GM12801 (cell line): Measurements from ENCODE around the gene ADGRL3.

Source experiments
- CTCF ChIP-seq: IDR thresholded peaks from one replicate; pipeline ENCODE4 v1.5.1; 2011; ENCODE audit warnings: control low read depth; ENCODE audit not compliant: insufficient read length; ENCODE audit errors: extremely low read depth

ADGRL3 gene

DNA sequence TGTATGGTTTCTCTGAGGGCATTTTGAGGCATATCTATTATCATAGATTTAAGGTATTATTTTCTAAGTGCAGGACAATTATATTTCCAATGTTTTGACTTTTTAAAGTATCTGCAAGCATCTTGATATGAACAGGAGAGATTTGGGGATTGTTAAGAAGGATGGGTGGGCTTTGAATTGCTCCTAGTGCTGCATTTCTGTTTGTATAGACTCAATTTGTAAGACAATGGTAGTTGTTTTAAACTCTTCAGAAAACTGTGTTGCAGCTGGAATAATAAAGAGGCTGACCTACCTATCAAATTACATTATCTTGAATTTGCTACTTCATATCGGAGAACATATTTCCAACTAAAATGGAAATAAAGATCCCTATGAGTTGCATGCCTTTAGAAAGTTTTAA lies 570.3 kb downstream of the ADGRL3 start:
- TF ChIP-seq CTCF: no peak

GRCh38 chr4:61771056-61771455 lies 570.9 kb downstream of the ADGRL3 start:
- TF ChIP-seq CTCF: no peak

GRCh38 chr4:61772126-61772525 lies 572.0 kb downstream of the ADGRL3 start:
- no peak for TF ChIP-seq CTCF

GRCh38 chr4:61773655-61774245 lies 573.6 kb downstream of the ADGRL3 start:
- TF ChIP-seq CTCF: no peak

- TF ChIP-seq CTCF: no peak
Observed at GRCh38 chr4:61782133-61782532, 582.0 kb downstream of the ADGRL3 start.

GRCh38 chr4:61783050-61783449 lies 582.9 kb downstream of the ADGRL3 start:
- TF ChIP-seq CTCF: no peak

- no peak for TF ChIP-seq CTCF
Observed at GRCh38 chr4:61785761-61786160, 585.6 kb downstream of the ADGRL3 start.

DNA sequence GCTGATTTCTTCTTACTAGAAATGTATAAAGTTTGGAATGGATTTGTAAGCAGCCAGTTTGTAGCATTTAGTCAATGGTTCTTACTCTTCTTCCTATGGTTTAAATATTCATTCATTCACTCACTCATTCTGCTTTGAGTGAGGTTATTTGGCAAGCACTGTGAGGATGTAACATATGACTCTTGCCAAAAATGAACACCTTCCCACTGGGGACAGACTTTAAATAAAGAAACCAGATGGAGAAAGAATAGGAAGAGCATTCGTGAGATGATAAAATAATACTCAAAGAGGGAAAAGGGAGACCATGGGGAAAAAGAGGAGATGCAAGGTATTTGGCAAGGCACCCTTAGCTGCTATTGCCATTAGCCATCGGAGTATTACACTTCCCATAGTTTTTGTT lies 586.1 kb downstream of the ADGRL3 start:
- no peak for TF ChIP-seq CTCF
